Kidney tubule cell (primary cell): ENCODE data around the gene PRPF6.
"Not testable (repeated sequence)": the region's sequence is repeated elsewhere in the genome, so short reads cannot be mapped to it uniquely, and the experiment has no call there.

Experiments
- DNase-seq: peaks from one replicate; pipeline ENCODE4 v3.0.0-alpha.2; 2018; ENCODE audit warnings: low spot score

Gene PRPF6

GRCh38 chr20:63973636-63974401 lies 7.1 kb upstream of the PRPF6 start:
- peak; percentile 83 for DNase-seq

- no peak for DNase-seq
These were observed 6.3 kb upstream of the PRPF6 start for GRCh38 chr20:63974402-63975200.

DNA sequence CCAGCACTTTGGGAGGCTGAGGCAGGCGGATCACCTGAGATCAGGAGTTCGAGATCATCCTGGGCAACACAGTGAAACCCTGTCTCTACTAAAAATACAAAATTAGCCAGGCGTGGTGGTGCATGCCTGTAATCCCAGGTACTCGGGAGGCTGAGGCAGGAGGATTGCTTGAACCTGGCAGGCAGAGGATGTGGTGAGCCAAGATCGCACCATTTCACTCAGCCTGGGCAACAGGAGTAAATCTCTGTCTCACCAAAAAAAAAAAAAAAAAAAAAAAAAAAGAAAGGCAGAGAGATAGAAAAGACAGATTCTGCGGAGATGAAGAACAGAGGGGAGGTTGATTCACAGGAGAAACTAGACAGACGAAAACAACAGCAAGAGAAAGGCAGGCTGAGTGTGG lies 4.4 kb upstream of the PRPF6 start:
- DNase-seq = not testable (repeated sequence)

DNA sequence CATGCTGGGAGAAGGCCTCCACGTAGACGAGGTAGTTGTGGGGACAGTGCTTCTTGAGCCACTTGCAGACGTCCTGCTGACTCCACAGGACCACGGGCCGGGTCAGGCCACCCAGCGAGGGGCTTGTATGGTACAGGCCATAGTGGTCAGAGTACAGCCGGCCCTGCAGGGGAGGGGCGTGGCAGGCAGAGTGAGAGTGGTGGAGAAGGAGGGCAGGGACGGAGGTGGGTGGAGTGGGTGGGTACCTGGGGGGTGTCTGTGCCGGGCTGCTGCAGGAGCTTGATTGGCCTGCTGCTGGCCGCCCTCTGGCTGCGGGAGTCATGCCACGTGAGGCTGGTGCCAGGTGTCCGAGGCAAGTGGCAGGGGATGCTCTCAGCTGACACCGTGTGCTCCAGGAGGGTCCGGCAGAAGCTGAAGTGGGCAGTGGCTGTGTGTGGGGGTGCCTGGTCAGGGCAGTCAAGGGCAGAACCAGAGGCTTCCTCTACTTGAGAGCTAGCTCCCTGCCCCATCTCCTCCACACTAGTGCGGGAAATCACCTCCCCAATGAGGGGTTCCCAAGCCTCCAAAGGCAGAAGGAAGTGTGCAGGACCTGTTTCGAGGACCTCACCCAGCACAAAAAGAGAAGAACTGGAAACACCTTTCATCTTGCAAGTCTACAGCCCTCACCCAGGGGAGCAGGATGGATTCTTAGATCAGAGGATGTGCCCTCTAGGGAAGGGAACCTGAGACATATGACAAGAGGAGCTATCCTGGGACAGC lies 3.8 kb upstream of the PRPF6 start:
- no peak for DNase-seq

GRCh38 chr20:63977739-63978276 lies 3.1 kb upstream of the PRPF6 start:
- DNase-seq = peak; percentile 65

DNA sequence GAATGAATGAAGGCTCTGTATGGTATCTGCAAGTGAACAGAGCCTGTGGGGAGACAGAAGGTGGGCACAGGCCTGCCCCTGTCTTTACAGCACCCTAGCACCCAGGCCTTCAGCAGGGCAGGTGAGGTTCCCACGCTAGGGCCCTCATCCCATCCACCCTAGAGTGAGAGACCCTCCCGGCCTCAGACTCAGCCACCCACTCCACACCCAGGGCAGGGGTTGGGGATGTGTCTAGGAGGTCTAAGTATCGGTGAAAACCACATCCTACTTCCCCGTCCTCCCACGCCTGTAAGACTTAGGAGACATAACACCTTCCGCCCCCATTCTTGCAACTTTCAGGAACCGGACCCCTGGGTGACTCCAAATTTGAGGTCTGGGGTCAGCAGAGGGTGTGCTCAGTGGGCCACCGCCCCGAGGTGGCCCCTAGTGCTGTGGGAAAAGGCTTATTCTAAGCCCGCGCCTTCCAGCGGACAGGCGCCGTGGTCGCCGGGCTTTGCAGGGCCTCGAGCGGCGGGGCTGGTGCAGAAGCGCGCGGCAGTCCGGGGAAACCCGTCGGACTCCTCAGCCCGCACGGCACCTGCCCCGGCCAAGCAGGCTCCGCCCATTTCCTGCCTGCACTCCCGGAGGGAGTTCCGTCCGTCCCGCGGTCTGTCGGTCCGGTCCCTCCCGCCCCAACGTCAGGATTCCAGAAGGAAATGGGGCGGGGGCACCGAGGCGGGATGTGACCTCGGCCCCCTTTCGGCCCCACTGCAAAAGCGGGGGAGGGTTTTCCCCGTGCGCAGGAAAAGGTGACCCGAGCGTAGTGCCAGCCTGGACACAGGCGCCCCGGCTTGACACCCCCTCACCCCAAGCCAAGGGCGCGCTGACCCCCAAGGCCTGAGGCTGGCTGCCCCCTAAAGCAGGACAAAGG lies 2.4 kb upstream of the PRPF6 start:
- peak; percentile 82 for DNase-seq

DNA sequence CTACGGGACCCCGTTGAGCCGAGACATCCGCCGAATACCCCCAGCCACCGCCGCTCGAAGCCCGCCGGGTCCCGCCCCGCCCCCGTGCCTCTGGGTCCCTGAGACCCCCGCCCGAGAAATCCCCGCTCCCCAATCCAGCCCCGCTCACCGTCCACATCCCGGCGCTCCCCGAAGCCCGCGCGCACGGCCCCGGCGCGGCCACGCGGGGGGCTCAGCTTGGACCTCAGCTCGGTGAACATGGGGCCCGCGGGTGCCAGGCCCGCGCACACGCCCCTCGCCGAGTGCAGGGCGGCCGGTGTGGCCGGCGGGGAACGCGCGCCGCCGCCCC lies 1.7 kb upstream of the PRPF6 start:
- no peak for DNase-seq

- DNase-seq = peak; percentile 68
These were observed 1.2 kb upstream of the PRPF6 start, which contains the start of gene SAMD10 for GRCh38 chr20:63979557-63980316. Gene SAMD10, minus strand, starts transcription at chr20:63979642. Its CDS starts 175 bp downstream, at chr20:63979467.

- no peak for DNase-seq
These were observed 571 bp upstream of the PRPF6 start for GRCh38 chr20:63980317-63980805.

- no peak for DNase-seq
These were observed 2.0 kb downstream of the PRPF6 start for GRCh38 chr20:63982937-63983336.

DNA sequence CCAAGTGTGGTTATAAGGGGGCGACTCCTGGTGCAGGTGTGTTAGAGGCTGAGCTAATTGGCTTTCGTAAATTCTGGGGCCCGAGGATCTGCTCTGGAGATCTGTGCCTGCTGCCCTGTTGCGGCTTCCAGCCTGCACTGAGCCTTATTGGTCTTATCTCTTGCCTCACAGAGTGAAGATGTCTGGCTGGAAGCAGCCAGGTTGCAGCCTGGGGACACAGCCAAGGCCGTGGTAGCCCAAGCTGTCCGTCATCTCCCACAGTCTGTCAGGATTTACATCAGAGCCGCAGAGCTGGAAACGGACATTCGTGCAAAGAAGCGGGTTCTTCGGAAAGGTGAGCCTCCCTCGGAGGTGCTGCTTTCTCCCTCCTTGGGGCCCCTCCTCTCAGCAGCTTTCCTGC lies 20.0 kb downstream of the PRPF6 start:
- no peak for DNase-seq

DNA sequence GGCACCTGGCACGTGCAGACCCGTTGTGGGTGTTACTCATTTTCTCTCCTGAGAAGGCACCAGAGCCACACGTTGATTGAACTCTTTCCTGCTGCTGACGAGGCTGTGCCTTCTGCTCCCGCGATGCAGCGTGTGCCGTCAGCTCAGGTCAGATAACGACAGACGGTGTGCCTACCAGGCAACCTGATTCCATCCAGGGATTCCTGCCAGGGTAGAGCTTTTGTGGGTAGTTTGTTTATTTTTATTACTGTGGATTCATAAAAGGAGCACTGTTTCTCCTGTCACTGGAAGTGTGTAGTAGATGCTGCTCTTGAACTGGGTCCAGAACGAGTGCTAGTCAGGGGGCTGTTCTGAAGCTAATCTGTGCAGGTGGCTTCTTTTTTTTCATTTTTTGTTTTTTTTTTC lies 20.7 kb downstream of the PRPF6 start:
- no peak for DNase-seq

DNA sequence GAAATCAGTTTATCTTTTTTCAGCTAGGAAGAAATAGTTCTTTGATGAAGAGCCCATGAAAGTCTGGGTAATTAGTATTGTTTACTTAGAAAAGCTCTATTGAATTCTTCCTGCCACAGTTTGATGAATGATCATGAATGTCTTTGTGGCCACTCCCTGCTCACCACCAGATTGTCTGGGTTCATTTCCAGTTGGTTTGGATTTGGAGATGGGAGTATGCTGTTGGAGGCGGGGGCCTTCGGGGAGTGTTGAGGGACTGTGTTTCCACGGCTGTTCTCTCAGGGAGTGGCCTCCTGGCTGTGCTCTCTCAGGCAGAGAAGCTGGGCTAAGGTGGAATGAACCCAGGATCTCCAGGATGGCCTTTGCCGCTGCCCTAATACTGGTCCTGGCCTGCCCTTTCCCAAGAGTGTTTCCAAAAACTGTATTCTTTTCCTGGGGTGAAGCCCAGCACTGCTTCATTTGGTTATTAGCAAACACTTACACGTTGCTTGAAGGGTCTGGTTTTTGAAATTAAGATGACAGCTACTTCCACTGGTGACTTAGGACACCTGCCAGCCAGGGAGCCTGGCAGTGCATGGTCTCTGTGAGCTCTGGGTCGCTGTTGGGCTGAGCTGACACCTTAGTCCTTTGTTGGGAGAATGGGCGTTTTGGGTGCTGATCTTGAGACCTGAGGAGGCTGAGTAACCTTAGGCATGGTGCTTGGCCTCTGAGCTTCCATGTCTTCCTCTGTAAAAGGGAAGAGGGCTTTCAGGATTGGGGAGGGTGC lies 23.2 kb downstream of the PRPF6 start:
- no peak for DNase-seq

GRCh38 chr20:64005394-64005793 lies 24.5 kb downstream of the PRPF6 start:
- DNase-seq = no peak

- no peak for DNase-seq
These were observed 25.6 kb downstream of the PRPF6 start for GRCh38 chr20:64006490-64006889.

- DNase-seq = no peak
These were observed 26.0 kb downstream of the PRPF6 start for GRCh38 chr20:64006902-64007301.

- no peak for DNase-seq
These were observed 29.0 kb downstream of the PRPF6 start for GRCh38 chr20:64009811-64010387.

DNA sequence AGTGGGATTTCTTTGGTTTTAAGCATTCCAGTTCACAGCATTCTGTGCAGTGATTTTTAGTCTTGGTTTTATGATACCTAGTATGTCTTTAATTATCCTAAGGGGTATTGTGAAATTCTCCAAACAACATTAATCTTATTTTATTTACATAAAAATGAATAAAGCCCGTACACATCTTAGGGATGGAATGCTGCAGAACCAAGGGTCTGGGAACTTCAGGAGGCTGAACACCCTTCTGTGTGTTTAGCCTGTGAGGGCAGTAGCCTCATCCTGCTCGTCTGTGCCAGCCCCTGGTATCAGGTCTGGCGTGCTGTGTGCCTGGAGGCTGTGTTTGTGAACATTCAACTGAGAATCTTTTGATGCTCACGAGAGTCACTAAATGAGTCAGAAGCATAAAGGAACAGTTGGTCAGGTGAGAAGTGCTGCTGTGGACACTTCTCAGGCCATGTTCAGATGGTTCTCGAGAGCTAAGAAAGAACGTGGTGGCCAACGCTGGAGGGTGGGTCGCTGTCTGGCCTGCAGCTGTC lies 29.8 kb downstream of the PRPF6 start:
- no peak for DNase-seq

DNA sequence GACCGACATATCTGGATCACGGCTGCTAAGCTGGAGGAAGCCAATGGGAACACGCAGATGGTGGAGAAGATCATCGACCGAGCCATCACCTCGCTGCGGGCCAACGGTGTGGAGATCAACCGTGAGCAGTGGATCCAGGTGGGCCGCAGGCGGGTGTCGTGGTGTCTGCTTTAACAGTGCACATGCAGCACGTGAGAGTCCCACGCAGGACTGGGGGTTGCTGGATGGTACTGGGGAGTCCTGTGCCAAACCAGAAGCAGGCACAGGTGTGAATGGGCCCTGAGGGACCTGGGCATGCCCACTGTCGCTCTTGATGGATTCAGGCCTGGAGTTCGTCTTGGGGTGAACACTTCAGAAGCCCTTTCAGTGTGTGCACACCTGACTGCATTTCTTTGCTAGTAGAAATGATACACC lies 30.4 kb downstream of the PRPF6 start:
- no peak for DNase-seq
